ENCODE results near the gene PLCH2. TPM values are rescaled to one million over a fixed set of nuclear protein-coding genes. Genes with fewer than 3 reads are reported as not detected.
"Not testable (repeated sequence)": the region's sequence is repeated elsewhere in the genome, so short reads cannot be mapped to it uniquely, and the experiment has no call there.

The PLCH2 gene
- total RNA-seq, 2 experiments from 2014 or later: 1.4 to 2.2 TPM

DNA sequence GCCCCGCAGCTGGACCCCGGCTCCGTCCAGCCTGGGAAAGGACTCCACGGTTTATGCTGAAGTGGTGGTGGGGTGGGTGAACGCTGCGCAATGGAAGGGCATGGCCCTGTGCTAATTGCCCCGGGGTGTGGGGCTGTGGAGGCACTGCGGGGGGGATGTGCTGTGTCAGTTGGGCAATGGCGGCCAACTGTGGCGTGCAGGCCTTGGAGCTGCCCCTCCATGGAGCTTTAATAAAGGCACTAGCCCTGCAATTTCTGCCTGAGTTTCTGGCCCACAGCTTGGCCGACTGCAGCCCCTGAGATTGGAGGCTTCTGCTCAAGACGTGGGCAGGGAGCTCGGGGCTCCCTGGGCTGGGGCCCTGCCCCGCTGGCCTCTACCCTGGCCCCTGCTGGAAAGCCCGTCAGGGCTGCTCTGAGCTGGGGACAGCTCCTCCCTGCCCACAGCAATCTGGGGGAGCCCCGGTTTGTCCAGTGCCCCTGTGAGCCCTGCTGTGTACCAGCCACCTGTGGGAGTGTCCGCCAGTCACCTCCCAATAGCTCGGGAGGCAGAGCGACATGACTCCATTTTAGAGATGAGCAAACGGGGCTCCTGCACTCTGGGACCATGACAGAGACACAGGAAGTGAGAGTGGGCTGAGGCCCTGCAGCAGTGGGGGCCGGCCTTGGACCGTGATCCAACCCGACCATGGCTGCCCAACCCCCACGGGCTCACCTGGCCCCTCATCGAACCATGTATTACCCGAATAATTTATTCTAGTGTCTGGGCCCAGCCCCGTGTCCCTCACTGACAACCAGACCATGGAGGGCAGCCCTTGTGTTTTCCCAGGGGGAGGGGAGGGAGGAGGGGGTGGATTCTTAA is 71.3 kb downstream of the PLCH2 start:
- Histone ChIP-seq H3K27ac (ENCODE audit: low read depth, low read length, poor library complexity, severe bottlenecking) (peak overlapping the region; percentile 92), H3K9me2 (ENCODE audit: insufficient read depth, low read length) (no peaks in the 10 kb centered on the region), H3K9me3 (ENCODE audit: low read length) (no peaks in the 10 kb centered on the region), H3K79me2 (ENCODE audit: insufficient read depth, low read depth, low read length) (no peaks in the 10 kb centered on the region), H4K20me1 (ENCODE audit: insufficient read depth, low read length) (no peaks in the 10 kb centered on the region), H3K36me3 (ENCODE audit: insufficient read depth, low read length) (no peaks in the 10 kb centered on the region), H2AFZ (ENCODE audit: low read length) (no peak overlapping the region; the same call in 1 of the 2 replicates), H3K4me2 (ENCODE audit: low read length) (peak overlapping the region; percentile 94), H3K4me1 (ENCODE audit: insufficient read depth, low read length, poor library complexity, severe bottlenecking) (peaks cover 44% of the 10 kb centered on the region), H3K4me3 (ENCODE audit: low read depth, low read length, poor library complexity, severe bottlenecking) (peak overlapping the region; percentile 76)
- no TSS peak for BruUV-seq (replicated peaks)
- DNase-seq (ENCODE audit: low spot score): peak; percentile 73
- POLR2A ChIA-PET: interaction anchor here (0.5 to 3.7 kb wide), 6 partner anchors 37 to 641 kb away, joined by 3 to 15 read pairs (median 4); partner anchors contain the start of genes MORN1 and PEX10
- intact Hi-C loops (cut with micrococcal nuclease; ENCODE audit: unreplicated experiment): loop anchor here (1.0 to 5.0 kb wide), 5 partner anchors 21 to 156 kb away; partner anchors contain the start of genes MORN1, PANK4 and RER1
- CTCF ChIA-PET (ENCODE audit: unreplicated experiment): interaction anchor here (0.8 kb wide), 1 partner anchor 131 kb away, joined by 3 read pairs; no protein-coding TSS in a partner anchor
- TF ChIP-seq EZH2phosphoT487 (IDR thresholded peaks at IDR 0.05; ENCODE audit: borderline replicate concordance, low read depth, low read length): no peak
- TF ChIP-seq, protein P1, sequence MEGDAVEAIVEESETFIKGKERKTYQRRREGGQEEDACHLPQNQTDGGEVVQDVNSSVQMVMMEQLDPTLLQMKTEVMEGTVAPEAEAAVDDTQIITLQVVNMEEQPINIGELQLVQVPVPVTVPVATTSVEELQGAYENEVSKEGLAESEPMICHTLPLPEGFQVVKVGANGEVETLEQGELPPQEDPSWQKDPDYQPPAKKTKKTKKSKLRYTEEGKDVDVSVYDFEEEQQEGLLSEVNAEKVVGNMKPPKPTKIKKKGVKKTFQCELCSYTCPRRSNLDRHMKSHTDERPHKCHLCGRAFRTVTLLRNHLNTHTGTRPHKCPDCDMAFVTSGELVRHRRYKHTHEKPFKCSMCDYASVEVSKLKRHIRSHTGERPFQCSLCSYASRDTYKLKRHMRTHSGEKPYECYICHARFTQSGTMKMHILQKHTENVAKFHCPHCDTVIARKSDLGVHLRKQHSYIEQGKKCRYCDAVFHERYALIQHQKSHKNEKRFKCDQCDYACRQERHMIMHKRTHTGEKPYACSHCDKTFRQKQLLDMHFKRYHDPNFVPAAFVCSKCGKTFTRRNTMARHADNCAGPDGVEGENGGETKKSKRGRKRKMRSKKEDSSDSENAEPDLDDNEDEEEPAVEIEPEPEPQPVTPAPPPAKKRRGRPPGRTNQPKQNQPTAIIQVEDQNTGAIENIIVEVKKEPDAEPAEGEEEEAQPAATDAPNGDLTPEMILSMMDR (conservative IDR thresholded peaks at IDR 0.05; ENCODE audit: low read length): no peak

DNA sequence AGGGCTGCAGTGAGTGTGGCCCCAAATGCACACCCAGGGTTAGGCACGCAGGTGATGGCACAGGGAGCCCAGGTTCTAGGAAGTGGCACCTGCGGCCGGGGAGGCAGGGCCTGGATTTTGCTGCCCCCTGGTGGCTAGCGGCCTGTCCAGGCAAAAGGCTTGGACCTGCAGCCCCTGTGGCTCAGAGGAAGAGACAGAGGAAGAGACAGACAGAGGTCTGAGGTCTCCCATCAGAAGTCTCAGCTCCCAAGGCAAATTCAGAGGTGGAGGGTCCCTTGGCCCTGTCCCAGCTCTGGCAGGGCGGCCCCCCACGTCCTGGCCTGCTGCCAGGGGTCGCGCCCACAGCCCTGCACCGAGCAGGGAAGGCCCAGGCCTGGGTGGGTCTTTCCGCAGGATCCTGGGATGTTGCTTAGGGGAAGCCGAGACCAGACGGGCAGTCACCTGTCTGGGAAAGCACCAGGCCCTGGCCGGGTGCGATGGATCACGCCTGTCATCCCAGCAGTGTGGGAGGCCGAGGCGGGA is 72.0 kb downstream of the PLCH2 start:
- POLR2A ChIA-PET: interaction anchor here (0.5 to 3.7 kb wide), 4 partner anchors 37 to 641 kb away, joined by 3 to 15 read pairs (median 5); partner anchors contain the start of gene PEX10
- H2AFZ ChIP-seq (ENCODE audit: low read length): peak overlapping the region; percentile 17; the same call in 1 of the 2 replicates

DNA sequence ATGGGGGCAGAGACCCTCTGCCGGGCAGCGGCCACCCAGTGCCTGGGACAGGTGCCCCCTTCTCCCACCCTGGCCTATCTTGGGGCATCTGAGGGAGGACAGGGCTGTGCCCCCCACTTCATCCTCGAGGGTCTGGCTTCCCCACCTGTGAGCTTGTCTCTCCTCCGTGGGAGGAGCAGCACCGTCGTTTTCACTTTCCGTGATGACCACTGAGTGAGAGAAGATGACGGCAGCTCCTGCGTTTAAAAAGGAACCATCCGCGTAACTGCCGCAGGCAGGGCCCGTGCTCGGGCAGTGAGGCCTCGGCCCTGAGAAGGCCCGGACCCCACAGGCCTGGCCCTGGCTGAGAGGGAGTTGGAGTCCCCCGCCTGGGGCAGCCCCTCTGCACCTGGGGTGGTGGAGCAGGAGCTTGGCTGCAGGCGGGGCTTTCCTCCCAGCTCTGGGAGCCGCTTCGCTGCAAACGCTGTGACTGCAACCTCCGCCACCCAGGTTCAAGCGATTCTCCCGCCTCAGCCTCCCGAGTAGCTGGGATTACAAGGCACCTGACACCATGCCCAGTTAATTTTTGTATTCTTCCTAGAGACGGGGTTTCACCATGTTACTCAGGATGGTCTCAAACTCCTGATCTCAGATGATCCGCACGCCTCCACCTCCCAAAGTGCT is 73.4 kb downstream of the PLCH2 start:
- BruUV-seq (replicated peaks): not testable (repeated sequence)

More for the DNA sequence above, 72.0 kb downstream of the PLCH2 start:
- Histone ChIP-seq H3K36me3 (ENCODE audit: insufficient read depth, low read length) (no peaks in the 10 kb centered on the region), H3K9me3 (ENCODE audit: low read length) (no peaks in the 10 kb centered on the region), H4K20me1 (ENCODE audit: insufficient read depth, low read length) (no peaks in the 10 kb centered on the region), H3K79me2 (ENCODE audit: insufficient read depth, low read depth, low read length) (no peaks in the 10 kb centered on the region), H3K4me2 (ENCODE audit: low read length) (peak overlapping the region; percentile 94), H3K4me1 (ENCODE audit: insufficient read depth, low read length, poor library complexity, severe bottlenecking) (peaks cover 44% of the 10 kb centered on the region), H3K27ac (ENCODE audit: low read depth, low read length, poor library complexity, severe bottlenecking) (peak overlapping the region; percentile 92), H3K9me2 (ENCODE audit: insufficient read depth, low read length) (no peaks in the 10 kb centered on the region), H3K4me3 (ENCODE audit: low read depth, low read length, poor library complexity, severe bottlenecking) (peak overlapping the region; percentile 76)
- no peak for TF ChIP-seq EZH2phosphoT487 (IDR thresholded peaks at IDR 0.05; ENCODE audit: borderline replicate concordance, low read depth, low read length)
- TF ChIP-seq, protein P1 (conservative IDR thresholded peaks at IDR 0.05; ENCODE audit: low read length): peak; percentile 93
- CTCF ChIA-PET (ENCODE audit: unreplicated experiment): interaction anchor here (0.5 to 0.6 kb wide), 2 partner anchors 126 to 134 kb away, joined by 4 to 5 read pairs; no protein-coding TSS in a partner anchor
- peak; percentile 90 for DNase-seq (ENCODE audit: low spot score)
- BruUV-seq (replicated peaks): no TSS peak
- intact Hi-C loops (cut with micrococcal nuclease; ENCODE audit: unreplicated experiment): loop anchor here (1.0 to 5.0 kb wide), 4 partner anchors 37 to 157 kb away; partner anchors contain the start of genes MORN1 and RER1

DNA sequence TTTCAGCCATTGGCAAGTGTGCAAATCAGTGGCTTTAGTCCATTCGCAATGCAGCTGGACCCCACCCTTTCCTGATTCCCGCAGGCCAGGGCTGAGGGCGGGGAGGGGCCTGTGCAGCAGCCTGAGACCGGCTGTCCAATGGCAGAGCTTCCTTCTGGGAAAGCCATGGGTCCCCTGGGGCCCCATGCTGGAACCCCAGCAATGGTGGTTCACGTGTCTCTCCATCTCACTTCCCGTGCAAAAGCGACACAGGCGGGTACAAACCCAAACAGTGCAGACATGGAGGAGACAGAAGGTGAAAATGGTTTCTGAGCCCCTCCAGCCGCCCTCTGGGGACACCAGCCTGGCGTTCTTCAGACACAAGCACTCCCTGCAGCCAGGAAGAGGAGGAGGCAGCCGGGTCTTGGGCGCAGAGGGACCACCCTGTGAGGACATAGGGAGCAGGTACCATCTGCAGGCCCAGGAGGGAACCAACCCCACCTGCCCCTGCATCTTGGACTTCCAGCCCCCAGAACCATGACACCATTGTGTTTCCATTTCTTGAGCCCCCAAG is 74.3 kb downstream of the PLCH2 start:
- H4K20me1 ChIP-seq (ENCODE audit: insufficient read depth, low read length); BruUV-seq (replicated peaks); DNase-seq (ENCODE audit: low spot score); POLR2A ChIA-PET; H3K9me2 ChIP-seq (ENCODE audit: insufficient read depth, low read length); intact Hi-C loops (cut with micrococcal nuclease; ENCODE audit: unreplicated experiment); H3K4me2 ChIP-seq (ENCODE audit: low read length); H2AFZ ChIP-seq (ENCODE audit: low read length); H3K79me2 ChIP-seq (ENCODE audit: insufficient read depth, low read depth, low read length); H3K27ac ChIP-seq (ENCODE audit: low read depth, low read length, poor library complexity, severe bottlenecking); CTCF ChIA-PET (ENCODE audit: unreplicated experiment); H3K36me3 ChIP-seq (ENCODE audit: insufficient read depth, low read length); H3K9me3 ChIP-seq (ENCODE audit: low read length); H3K4me3 ChIP-seq (ENCODE audit: low read depth, low read length, poor library complexity, severe bottlenecking): not testable (repeated sequence)
- H3K4me1 ChIP-seq (ENCODE audit: insufficient read depth, low read length, poor library complexity, severe bottlenecking): peaks cover 48% of the 10 kb centered on the region

More for the DNA sequence above, 73.4 kb downstream of the PLCH2 start:
- H2AFZ ChIP-seq (ENCODE audit: low read length); H3K36me3 ChIP-seq (ENCODE audit: insufficient read depth, low read length); CTCF ChIA-PET (ENCODE audit: unreplicated experiment); H4K20me1 ChIP-seq (ENCODE audit: insufficient read depth, low read length); H3K79me2 ChIP-seq (ENCODE audit: insufficient read depth, low read depth, low read length); H3K9me3 ChIP-seq (ENCODE audit: low read length); H3K9me2 ChIP-seq (ENCODE audit: insufficient read depth, low read length); DNase-seq (ENCODE audit: low spot score): not testable (repeated sequence)
- Histone ChIP-seq H3K27ac (ENCODE audit: low read depth, low read length, poor library complexity, severe bottlenecking) (peak overlapping the region; percentile 92), H3K4me3 (ENCODE audit: low read depth, low read length, poor library complexity, severe bottlenecking) (peak overlapping the region; percentile 76), H3K4me2 (ENCODE audit: low read length) (peak overlapping the region; percentile 94), H3K4me1 (ENCODE audit: insufficient read depth, low read length, poor library complexity, severe bottlenecking) (peaks cover 44% of the 10 kb centered on the region)
- POLR2A ChIA-PET: interaction anchor here (0.6 to 0.7 kb wide), 3 partner anchors 36 to 354 kb away, joined by 3 read pairs; no protein-coding TSS in a partner anchor
- intact Hi-C loops (cut with micrococcal nuclease; ENCODE audit: unreplicated experiment): loop anchor here (2.0 to 5.0 kb wide), 2 partner anchors 35 to 117 kb away; no protein-coding TSS in a partner anchor
